Measurements from ENCODE around the gene MYO1F. TPM values are rescaled to one million over a fixed set of nuclear protein-coding genes. Genes with fewer than 3 reads are reported as not detected.

MYO1F gene
- polyA plus RNA-seq, 1 donor (not counting 4 experiments of a cell fraction or from before 2014, with no cell fraction given): 0.14 TPM

DNA sequence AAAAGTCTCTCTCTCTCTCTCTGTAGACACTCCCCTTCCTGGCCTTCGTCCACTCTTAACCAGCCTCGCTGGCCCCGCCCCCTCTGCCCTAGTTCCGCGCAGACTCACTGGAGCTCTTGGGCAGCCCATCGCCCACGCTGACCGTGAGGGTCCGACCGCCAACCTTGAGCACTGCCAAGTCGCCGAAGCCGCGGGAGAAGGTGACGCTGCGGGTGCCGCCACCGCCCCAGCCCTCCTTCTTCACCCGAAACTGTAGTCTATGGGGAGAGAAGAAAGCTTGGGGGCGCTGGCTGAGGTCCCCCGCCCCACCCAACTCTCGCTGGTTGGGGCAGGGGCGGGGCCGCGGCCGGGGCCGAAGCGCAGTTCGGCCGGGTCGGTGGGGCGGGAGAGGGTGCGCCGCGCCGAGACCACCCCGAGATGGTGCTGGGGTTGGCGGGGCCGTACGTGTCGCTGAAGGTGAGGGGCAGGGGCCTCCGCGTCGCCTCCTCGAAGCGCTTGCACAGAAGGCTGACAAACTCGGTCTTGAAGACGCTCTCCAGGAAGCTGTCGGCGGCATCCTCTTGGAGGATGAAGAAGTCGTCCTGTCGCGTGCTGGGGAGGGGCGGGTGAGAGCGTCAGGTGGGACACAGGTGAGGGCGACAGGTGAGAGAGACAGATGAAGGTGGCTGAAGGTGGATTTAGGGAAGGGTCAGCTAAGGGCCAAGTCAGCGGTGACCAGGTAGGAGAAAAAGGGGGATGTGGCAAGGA lies 50.7 kb downstream of the MYO1F start:
- Histone ChIP-seq H3K9me1 (ENCODE audit: control insufficient read depth, extremely low read depth, insufficient read depth, low read length) (no peaks in the 10 kb centered on the region), H4K20me1 (ENCODE audit: control insufficient read depth, extremely low read depth, insufficient read depth, low read length) (no peaks in the 10 kb centered on the region), H2AFZ (ENCODE audit: control insufficient read depth, low read length) (peak overlapping the region; percentile 77), H3K79me2 (ENCODE audit: control insufficient read depth, insufficient read depth, low read length) (no peaks in the 10 kb centered on the region), H3K9me3 (ENCODE audit: control insufficient read depth, low read depth, low read length) (no peaks in the 10 kb centered on the region), H3K4me3 (ENCODE audit: control insufficient read depth in 2 of 3, extremely low read depth in 1 of 3, insufficient read depth in 2 of 3, low read depth in 1 of 3, low read length in 3 of 3) (peak overlapping the region; percentile 68 to 77 (median 76)), H3K9ac (ENCODE audit: control insufficient read depth, extremely low read depth, insufficient read depth, low read length) (peak overlapping the region; percentile 74), H3K36me3 (ENCODE audit: control insufficient read depth in 2 of 2, extremely low read depth in 1 of 2, insufficient read depth in 2 of 2, low read length in 2 of 2) (no peaks in the 10 kb centered on the region), H3K27me3 (ENCODE audit: control insufficient read depth, extremely low read depth, insufficient read depth, low read length) (no peaks in the 10 kb centered on the region), H3K27ac (ENCODE audit: control insufficient read depth, insufficient read depth, low read length) (peak overlapping the region; percentile 66), H3K4me2 (ENCODE audit: control insufficient read depth, extremely low read depth, insufficient read depth, low read depth, low read length) (peak overlapping the region; percentile 80), H3K4me1 (ENCODE audit: control insufficient read depth, extremely low read depth, insufficient read depth, low read length) (peaks cover 6% of the 10 kb centered on the region)
- DNase-seq (ENCODE audit: low read depth, low spot score): no peak
- dilution Hi-C loops (cut with MboI; ENCODE audit: extremely low pct_ligation_motif_present, low sequenced_read_pairs): no loop called here
- no peak for TF ChIP-seq EZH2 (IDR thresholded peaks at IDR 0.05; ENCODE audit: low read length)
- TF ChIP-seq, protein P1, sequence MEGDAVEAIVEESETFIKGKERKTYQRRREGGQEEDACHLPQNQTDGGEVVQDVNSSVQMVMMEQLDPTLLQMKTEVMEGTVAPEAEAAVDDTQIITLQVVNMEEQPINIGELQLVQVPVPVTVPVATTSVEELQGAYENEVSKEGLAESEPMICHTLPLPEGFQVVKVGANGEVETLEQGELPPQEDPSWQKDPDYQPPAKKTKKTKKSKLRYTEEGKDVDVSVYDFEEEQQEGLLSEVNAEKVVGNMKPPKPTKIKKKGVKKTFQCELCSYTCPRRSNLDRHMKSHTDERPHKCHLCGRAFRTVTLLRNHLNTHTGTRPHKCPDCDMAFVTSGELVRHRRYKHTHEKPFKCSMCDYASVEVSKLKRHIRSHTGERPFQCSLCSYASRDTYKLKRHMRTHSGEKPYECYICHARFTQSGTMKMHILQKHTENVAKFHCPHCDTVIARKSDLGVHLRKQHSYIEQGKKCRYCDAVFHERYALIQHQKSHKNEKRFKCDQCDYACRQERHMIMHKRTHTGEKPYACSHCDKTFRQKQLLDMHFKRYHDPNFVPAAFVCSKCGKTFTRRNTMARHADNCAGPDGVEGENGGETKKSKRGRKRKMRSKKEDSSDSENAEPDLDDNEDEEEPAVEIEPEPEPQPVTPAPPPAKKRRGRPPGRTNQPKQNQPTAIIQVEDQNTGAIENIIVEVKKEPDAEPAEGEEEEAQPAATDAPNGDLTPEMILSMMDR (optimal IDR thresholded peaks at IDR 0.05 in 1 of 3, IDR thresholded peaks at IDR 0.05 in 1 of 3, conservative IDR thresholded peaks at IDR 0.05 in 1 of 3; ENCODE audit: extremely low read depth in 1 of 3, insufficient read depth in 2 of 3, low read length in 3 of 3): no peak
- FAIRE-seq: no peak

DNA sequence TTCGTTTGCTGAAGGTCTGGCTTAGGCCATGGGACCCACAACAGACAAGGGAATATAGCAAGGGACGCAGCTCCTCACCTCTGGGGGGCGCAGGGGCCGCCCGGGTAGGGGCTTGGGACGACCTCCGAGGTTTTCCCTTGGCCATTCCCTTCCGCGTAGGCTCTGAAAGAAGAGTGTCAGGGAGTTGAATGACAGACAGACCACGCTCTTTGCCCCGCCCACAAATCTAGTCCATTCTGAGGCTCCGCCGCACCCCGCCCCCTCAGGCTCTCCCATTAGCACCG lies 51.9 kb downstream of the MYO1F start:
- Histone ChIP-seq H3K27me3 (ENCODE audit: control insufficient read depth, extremely low read depth, insufficient read depth, low read length) (no peaks in the 10 kb centered on the region), H3K9me3 (ENCODE audit: control insufficient read depth, low read depth, low read length) (no peaks in the 10 kb centered on the region), H3K27ac (ENCODE audit: control insufficient read depth, insufficient read depth, low read length) (peak overlapping the region; percentile 21), H3K36me3 (ENCODE audit: control insufficient read depth in 2 of 2, extremely low read depth in 1 of 2, insufficient read depth in 2 of 2, low read length in 2 of 2) (no peaks in the 10 kb centered on the region), H3K4me1 (ENCODE audit: control insufficient read depth, extremely low read depth, insufficient read depth, low read length) (peaks cover 6% of the 10 kb centered on the region), H3K79me2 (ENCODE audit: control insufficient read depth, insufficient read depth, low read length) (no peaks in the 10 kb centered on the region), H3K9ac (ENCODE audit: control insufficient read depth, extremely low read depth, insufficient read depth, low read length) (peak overlapping the region; percentile 39), H2AFZ (ENCODE audit: control insufficient read depth, low read length) (peak overlapping the region; percentile 62), H3K4me2 (ENCODE audit: control insufficient read depth, extremely low read depth, insufficient read depth, low read depth, low read length) (peak overlapping the region; percentile 64), H3K9me1 (ENCODE audit: control insufficient read depth, extremely low read depth, insufficient read depth, low read length) (no peaks in the 10 kb centered on the region), H4K20me1 (ENCODE audit: control insufficient read depth, extremely low read depth, insufficient read depth, low read length) (no peaks in the 10 kb centered on the region), H3K4me3 (ENCODE audit: control insufficient read depth in 2 of 3, extremely low read depth in 1 of 3, insufficient read depth in 2 of 3, low read depth in 1 of 3, low read length in 3 of 3) (peak overlapping the region; percentile 7 to 48 (median 25))
- TF ChIP-seq EZH2 (IDR thresholded peaks at IDR 0.05; ENCODE audit: low read length): no peak
- TF ChIP-seq, protein P1 (optimal IDR thresholded peaks at IDR 0.05 in 1 of 3, IDR thresholded peaks at IDR 0.05 in 1 of 3, conservative IDR thresholded peaks at IDR 0.05 in 1 of 3; ENCODE audit: extremely low read depth in 1 of 3, insufficient read depth in 2 of 3, low read length in 3 of 3): no peak
- dilution Hi-C loops (cut with MboI; ENCODE audit: extremely low pct_ligation_motif_present, low sequenced_read_pairs): no loop called here
- FAIRE-seq: peak; percentile 88
- no peak for DNase-seq (ENCODE audit: low read depth, low spot score)
